ENCODE data around the gene AQR. TPM values are rescaled to one million over a fixed set of nuclear protein-coding genes. Genes with fewer than 3 reads are reported as not detected.

Gene AQR
- total RNA-seq, 1 donor from 2014 or later, result 39.1 TPM

DNA sequence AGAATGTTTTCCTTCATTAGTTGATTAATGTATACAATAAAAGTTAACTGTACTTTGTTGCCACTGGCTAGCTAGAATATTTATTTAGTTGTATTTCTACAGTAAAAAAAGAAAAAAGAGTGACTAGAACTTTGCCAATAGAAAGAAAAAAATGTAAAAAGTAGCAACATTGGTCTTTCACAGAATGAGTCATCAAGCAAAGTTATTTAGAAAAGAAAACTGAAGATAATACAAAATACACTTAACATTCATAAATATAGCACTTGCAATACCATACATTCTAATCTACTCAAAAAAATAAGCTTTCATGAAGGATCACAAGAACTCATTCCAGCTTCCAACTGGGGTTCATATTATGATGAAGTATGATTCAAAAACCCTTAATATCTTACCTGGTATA lies 83.4 kb downstream of the AQR start:
- DNase-seq (ENCODE audit: low spot score in 2 of 2) (no peak), FAIRE-seq (no peak)

DNA sequence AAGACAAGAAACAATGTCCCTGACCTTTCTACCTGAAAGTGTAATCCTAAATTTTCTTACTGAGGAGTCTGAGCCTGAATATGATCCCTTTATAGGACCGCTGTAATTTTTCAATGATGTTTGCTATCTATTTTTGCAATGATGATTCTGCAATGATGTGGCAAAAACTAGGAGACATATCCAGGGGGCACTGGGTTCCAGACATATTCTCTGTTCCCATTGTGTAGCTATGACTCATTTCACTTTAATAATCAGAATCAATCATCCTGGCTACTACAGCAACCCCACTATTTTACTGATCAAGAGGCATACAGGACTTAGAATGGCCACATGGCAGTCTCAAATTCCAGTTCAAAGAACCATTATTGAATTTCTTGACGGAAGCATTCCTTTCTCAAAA lies 85.9 kb downstream of the AQR start:
- FAIRE-seq (no peak), DNase-seq (ENCODE audit: low spot score in 2 of 2) (no peak)

DNA sequence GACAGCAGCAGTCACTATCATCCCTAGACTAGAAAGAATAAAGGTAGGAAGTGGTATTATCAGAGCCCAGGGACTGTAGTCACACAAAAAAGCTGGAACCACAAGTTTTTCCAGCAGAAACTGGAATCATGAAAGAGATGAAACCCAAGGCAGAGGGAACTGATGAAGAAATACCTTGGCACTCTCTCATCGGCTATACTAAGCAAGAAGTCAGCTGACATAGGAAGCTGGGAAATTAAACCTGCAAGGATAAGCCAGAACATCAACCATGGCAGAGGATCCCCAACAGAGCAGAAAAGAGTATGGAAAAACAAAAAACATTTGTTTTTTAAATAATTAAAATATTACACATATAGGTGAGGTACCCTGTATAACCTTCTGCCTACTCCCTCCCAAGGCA lies 86.5 kb downstream of the AQR start:
- FAIRE-seq (no peak), DNase-seq (ENCODE audit: low spot score in 2 of 2) (no peak)

DNA sequence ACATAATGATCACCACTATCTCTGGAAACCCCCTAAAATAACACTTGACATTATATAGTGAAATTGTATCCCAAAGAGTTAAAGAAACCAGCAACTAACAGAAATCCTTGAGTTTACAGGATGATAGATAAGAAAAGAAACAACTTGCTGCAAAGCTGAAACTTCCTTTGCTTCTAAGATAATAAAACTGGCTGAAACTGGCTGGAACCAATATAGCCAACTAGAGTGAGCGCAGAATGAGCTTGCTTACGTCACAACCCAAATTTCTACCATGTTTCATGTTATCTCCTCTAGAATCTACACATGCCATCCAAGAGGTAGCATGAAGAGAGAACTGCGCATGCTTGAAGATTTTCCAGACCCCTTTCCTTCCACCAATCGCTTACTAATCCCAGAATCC lies 90.4 kb downstream of the AQR start:
- DNase-seq (ENCODE audit: low spot score in 2 of 2), result no peak
- FAIRE-seq, result no peak

DNA sequence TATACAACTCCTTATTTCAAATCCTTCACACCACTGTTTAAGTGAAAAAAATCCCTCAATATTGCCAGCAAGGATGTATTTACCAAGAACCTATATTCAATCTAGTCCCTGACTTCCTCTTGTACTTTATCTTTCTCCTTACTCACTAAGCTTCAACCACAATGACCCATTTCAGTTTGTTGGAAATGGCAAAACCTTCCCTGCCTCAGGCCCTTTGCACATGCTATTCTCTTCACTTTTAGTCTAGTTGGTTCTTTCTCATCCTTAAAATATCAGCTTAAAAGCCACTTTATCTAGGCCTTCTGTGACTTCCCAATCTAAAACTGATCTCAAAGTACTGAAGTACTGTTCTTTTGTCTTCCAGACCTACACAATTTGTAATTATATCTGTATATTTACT lies 92.9 kb downstream of the AQR start:
- FAIRE-seq, result no peak

DNA sequence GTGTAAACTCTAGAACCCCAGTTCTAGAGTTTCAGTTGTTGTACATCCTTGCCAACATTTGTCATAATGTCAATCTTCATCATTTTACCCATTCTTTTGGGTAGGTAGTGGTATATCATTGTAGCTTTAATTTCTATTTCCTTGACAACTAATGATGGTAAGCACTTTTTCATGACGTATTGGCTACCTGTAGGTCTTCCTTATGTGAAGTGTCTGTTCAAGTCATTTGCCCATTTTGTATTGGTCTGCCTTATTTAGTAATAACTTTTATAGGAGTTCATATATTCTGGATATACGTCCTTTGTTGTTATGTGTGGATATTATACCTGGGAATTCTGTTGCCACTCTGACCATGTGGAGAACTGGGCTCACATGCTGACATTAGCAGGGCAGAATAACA lies 100.4 kb downstream of the AQR start:
- FAIRE-seq, result no peak
- no peak for DNase-seq (ENCODE audit: low spot score in 2 of 2)

More for the DNA sequence above, 92.9 kb downstream of the AQR start:
- DNase-seq (ENCODE audit: low spot score in 2 of 2), result no peak

DNA sequence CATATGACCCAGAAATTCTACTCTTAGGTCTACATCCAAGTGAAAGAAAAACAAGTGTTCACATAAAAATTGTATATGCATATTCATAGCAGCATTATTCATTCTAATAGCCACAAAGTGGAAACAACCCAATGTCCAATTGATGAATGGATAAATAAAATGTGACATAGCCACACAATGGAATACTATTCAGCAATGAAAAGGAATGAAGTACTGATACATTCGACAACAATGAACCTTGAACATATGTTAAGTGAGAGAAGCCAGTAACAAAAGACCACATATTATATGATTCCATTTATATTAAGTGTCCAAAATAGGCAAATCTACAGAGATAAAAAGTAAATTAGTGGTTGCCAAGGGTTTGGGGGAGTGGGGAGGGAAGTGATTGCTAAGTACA lies 104.0 kb downstream of the AQR start:
- DNase-seq (ENCODE audit: low spot score in 2 of 2), result no peak
- FAIRE-seq, result no peak

DNA sequence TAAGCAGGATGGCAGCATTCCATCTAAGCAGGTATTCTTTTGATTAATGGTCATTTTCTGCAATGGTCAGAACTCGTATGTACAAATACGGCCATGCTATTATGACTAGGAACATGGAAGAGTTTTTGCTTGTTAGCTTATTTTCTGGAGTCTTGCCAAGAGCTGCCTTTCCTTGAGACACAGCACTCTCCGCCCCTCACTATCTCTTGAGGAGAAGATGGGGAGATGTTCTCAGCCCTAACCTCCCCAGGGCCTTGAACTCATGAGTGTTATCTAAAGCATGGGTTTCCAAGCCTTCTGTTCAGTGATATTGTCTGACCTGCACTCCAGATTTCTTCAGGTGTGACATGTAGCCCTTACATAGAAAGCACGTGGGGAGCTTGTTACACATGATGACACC lies 108.3 kb downstream of the AQR start:
- DNase-seq (ENCODE audit: low spot score in 2 of 2), result no peak
- no peak for FAIRE-seq

DNA sequence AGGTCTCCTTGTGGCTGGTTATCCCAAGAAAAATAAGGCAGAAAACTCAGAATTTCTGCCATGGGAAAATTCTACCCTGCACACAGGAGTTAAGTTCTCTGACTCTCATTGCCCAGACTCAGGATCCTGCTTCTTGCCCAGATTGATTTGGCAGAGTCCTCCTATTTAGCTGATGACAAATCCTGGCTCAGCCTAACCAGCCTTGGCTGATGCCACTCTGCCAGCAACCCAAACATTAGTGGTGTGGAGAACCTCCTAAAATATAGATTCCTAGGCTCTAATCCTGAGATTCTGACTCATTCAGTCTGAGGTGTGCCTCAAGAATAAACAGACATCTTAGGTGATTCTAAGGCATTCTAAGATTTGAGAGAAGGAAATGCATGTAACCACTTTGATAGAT lies 113.6 kb downstream of the AQR start:
- no peak for DNase-seq (ENCODE audit: low spot score in 2 of 2)
- FAIRE-seq, result no peak

DNA sequence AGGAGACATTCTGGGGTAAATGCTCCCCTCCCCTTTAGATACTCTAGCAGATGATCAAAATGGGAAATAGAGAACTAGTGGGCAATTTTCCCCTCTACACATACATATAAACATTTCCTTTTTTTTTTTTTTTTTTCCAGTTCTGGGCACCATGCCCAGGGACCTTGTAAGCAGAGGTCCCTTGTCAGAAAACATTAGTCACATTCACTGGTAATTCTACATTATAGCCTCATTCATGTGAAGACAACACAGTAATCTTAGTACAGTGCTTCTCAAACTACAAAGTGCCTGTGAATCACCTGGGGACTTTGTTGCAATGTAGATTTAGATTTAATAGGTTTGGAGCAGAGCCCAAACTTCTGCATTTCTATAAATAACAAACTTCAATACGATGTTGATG lies 114.1 kb downstream of the AQR start:
- FAIRE-seq, result no peak
- no peak for DNase-seq (ENCODE audit: low spot score in 2 of 2)

DNA sequence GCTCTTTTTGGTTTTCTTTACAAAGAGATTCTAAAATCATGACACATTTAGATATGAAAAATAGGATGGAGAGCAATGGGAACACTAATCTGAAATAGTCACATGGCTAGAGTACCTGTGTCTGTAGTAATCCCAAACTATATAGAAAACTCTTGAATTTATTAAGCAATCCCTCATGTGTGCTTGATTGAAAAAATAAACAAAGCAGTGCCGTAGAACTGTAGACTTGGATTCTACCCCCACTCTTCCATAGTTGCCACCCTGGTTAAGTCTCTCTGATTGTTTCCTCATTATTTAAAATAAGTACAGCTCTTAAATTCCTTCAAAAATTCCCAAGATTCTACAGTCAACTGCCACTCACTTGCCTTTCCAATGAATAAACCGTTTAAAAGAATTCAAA lies 115.3 kb downstream of the AQR start:
- FAIRE-seq, result no peak
- no peak for DNase-seq (ENCODE audit: low spot score in 2 of 2)

DNA sequence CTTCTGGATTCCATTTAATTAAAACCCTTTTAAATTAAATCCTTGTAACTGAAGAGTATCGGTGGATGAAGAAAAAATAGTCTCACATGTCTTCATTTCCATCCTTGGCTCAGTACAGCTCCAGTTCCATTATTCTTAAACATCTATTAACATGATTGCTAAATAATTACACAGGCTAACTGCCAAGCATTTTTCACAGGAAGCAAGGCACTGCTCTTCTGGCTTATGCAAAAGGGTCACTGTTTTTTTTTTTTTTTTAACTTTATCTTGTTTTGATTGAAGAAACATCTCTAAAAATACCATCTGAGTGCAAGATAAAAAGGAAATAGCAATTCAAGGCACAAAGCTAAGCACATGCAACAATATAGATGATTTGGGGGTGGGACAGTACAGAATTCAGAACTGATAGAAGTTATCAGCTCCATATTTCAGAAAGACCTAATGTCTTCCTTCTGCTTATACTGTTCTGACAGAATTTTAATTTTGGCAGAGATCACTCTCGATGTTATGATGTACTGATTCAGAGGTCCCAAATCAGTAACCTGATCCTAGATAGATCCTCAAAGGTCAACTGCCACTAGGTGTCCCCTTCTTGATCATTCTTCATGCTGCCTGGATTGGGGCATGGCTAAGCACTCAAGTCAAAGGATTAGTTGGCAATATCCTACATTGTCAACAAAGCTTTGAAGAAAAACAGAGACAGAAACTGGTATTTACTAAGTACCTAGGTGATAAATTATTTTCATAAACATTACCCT lies 116.4 kb downstream of the AQR start:
- DNase-seq (ENCODE audit: low spot score in 2 of 2), result no peak
- no peak for FAIRE-seq

DNA sequence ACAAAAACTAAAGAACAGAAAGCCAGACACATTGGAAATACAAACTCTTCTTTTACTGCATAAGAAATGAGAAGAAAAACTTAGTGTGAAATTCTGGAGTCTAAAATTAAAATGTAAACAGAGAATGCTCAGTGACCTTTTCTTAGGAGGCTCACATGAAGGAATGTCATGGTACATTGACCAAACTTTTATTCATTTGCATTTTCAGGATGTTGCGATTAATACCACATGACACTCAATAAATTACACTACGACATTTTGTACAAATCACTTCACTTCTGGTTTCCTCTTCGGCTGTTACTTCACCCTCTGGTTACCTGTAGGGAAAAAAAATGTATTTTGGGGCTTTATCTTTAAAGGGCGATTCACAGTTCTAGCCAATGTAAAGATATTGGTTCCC lies 117.8 kb downstream of the AQR start:
- FAIRE-seq (no peak), DNase-seq (ENCODE audit: low spot score in 2 of 2) (no peak)

DNA sequence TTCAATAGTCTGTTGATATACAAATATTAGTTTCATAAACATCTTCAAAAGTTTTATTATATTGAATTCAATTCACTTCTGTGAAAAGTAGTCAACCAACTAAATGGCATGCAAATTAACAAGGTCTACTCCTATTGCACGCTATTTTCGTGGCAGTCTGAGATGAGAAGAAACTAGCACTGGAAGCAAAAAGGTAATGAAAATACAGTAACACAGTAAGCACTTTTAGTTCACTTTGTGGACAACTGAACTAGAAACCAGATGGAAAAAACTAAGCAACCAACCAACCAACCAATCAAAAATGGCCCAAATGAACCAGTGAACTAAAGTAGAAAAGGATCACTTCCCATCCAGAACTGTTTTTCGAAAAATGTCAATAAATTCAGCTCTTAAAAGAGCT lies 118.5 kb downstream of the AQR start:
- no peak for FAIRE-seq
- no peak for DNase-seq (ENCODE audit: low spot score in 2 of 2)

DNA sequence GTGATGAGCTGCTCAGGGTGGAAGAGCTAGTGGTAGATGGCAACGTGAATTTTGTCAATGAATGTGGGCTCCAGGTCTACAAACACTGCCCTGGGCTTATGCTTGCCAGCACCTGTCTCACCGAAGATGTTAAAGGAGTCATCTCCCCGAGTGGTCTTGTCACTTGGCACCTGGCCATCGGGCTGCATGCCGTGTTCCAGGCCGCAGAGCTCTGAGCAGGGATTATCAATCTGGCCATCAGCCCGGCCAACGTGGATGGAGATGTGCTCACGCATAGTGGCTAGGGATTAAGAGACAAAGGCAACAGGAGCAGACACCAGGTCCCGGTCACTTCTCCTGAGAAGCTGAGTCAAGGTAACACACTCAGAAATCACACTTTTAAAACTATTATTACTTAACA lies 119.4 kb downstream of the AQR start:
- FAIRE-seq (no peak), DNase-seq (ENCODE audit: low spot score in 2 of 2) (no peak)

DNA sequence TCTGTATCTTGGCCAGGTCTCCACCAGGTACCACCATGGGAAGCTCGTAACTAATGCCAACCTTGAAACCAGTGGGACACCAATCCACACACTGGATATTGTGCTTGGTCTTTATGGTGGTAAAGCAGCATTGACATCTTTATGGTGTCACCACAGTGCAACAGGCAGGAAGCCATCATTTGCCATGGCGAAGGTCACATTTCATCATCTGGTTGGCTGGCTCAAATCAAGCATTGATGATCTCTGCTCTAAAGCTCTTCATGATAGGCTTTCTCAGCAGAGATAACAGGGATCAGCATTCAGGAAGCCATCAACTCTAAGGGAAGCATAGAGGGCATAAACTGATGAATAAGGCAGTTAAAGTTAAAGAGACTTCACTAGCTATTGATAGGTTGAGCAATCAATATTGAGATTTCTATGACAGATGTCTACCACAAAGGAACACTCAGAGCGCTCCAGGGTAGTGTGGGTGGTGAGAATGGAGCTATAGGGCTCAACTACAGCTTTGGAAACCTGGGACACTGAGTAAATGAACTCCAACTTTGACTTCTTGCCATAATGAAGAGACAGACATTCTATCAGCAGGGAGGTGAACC lies 120.1 kb downstream of the AQR start:
- DNase-seq (ENCODE audit: low spot score in 2 of 2) (no peak), FAIRE-seq (no peak)

DNA sequence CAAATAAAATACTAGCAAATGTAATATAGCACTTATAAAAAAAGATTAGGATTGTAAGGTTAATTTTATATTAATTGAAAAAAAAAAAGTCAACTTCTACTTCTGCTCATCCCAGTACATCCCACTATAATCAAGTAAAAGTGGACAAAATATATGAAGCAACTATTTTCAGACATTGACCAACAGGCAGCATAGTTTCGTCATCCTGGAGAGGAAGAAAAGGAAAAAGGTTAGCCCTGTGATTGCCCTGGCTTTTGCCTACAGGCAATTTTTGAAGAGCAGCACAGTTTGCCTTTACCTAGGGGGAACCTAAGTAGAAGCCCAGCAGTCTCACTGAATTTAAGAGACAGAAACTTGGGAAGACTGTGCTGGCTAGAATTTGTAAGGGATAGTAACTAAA lies 121.9 kb downstream of the AQR start:
- no peak for FAIRE-seq
- no peak for DNase-seq (ENCODE audit: low spot score in 2 of 2)

DNA sequence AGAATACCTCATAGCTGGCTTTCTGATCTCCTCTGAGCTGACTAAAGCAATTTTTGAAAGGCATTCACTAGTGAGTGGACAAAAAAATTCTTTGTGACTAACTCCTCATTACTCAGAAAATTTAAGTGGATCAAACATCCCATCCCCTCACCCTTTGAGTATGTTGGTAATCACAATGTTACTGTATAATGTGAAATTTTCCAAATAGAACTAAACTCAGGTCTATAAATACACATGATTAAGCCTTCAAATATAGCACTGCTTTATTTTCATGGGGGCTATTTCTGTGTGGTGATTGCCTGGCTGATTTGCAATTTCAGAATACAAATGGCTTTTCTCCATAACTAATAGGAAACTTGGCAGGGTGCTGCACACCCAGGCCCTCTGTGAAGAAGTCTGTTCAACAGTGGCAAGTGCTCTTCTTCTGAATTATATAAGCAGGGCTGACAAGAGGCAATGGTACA lies 128.2 kb downstream of the AQR start:
- DNase-seq (ENCODE audit: low spot score in 2 of 2) (no peak), FAIRE-seq (no peak)

DNA sequence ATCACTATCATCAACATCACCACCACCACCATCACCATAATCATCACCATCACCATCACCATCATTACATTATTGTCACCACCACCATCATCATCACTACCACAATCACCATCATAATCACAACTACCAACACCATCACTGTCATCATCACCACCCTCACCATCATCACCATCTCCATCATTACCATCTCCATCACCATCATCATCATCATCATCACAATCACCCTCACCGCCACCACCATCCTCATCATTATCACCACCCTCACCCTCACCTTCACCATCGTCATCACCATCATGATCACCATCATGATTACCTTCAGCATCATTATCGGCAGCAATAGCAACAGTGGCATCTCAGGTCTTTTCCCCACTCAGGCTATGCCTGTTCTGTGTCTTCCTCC lies 131.3 kb downstream of the AQR start:
- FAIRE-seq (no peak), DNase-seq (ENCODE audit: low spot score in 2 of 2) (no peak)

DNA sequence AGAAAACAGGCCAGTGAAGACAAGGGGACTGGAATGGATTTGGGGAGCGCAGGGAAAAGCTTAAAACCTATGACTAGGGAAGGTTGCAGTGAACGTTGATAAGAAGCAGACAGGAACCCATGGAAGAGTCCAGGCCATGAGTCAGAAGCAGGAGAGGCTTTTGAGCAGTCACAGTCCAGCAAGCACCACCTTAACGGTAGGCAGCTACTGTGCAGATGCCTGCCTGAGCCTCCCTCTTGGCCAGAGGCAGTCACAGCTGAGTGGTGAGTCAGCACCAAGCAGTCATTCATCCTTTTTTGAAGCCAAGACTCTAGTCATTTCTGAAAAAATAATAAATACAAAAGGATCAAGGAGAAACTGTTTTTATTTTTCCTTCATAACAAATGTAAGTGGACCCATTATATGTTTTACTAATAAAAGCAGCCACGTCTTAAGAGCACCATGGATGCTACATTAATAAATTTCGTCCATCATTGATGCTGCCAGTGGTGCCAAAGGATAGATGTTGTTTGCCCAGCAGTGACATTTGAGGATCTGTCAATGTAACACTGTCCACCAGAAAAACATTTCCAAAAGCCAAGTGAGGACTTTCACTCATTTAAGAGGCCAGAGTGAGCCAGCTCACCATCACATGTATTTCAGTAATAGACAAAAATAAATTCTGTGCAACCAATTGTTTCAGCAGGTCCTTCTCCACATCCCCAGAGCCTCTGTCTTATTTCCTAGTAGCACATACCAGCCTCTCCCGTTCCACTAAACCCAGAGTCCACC lies 132.1 kb downstream of the AQR start:
- no peak for FAIRE-seq
- no peak for DNase-seq (ENCODE audit: low spot score in 2 of 2)

DNA sequence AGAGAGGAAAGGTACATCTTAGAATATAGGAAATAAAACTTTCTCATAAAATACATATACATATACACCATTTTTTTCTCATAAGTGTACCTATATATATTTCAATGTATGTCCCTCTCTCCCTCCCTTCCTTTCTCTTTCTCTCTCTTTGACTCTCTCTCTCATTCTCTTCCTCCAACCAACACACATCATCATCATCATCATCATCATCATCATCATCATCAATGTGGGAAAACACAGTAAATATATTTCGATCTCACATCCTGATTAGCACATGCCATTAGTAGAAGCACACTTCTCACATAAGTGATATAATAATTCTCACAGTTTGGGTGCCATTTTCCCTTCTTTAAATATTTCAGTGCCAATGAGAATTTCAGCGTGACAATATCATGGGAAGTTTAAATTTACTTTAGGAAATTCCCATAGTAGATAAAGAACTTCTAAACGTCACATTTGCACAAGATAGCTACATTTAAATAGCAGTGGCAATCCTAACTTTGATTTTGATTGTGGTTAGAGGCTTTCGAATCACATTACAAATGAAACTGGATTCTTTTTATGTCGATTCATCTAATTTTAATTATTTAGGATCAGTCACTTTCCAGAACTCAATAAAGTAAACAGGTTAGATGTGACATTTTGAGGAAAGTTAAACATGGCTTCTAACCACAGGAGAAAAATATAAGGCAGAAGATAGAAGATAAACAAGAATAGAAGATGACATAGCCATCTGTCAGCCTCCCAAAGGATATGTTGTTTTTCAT lies 141.2 kb downstream of the AQR start:
- DNase-seq (ENCODE audit: low spot score in 2 of 2), result no peak
- no peak for FAIRE-seq
